Measurements from ENCODE around the gene TIMP2.

DNA sequence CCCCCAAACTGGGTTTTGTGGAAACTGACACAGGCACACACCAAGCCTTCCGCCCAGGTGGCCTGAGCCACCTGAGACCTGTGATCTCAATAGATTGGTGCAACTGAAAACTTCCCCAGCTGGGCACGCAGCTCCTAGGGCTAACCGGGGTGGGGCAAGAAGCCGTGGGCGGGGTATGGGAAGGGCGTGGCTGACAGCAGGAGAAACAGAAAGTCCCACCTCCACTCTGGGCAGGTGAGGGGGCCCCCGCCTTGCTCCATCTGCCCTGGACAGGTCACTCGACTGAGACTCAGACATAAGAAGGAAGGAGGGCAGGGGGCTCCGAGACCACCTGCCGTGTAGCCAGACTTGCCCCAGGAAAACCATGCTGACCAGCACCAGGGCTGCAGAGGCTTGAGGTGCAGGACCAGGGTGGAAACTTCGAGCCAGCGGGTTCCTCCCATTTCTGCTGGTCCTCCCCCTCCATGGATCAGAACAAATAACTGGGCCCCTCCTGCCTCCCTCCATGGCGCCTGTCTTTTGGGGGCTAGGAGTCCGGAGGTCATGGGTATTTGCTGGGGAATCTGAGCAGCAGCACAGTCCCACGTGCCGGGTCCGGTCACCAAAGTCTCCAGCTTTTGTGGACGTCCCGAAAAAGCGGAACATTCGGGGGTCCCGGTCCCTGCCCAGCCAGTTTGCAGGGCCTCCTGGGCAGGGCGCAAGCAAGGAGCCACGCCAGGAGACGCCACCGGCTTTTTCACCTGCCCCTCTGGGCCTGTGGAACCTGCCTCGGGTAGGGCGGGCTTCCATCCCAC lies 1.3 kb downstream of the TIMP2 start:
- TF ChIP-seq, protein P1, sequence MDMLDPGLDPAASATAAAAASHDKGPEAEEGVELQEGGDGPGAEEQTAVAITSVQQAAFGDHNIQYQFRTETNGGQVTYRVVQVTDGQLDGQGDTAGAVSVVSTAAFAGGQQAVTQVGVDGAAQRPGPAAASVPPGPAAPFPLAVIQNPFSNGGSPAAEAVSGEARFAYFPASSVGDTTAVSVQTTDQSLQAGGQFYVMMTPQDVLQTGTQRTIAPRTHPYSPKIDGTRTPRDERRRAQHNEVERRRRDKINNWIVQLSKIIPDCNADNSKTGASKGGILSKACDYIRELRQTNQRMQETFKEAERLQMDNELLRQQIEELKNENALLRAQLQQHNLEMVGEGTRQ (IDR thresholded peaks at IDR 0.05; ENCODE audit: low read depth, low read length), result no peak
- TF ChIP-seq, protein P1 (CRISPR knock-in tag; IDR thresholded peaks at IDR 0.05; ENCODE audit: borderline replicate concordance), result no peak
- TF ChIP-seq CTCF (CRISPR knock-in tag; IDR thresholded peaks at IDR 0.05) (no peak), RAD51 (IDR thresholded peaks at IDR 0.05; ENCODE audit: borderline replicate concordance) (no peak), EZH2 (conservative IDR thresholded peaks at IDR 0.05; ENCODE audit: low read depth, low read length) (no peak)
- TF ChIP-seq, protein P2, sequence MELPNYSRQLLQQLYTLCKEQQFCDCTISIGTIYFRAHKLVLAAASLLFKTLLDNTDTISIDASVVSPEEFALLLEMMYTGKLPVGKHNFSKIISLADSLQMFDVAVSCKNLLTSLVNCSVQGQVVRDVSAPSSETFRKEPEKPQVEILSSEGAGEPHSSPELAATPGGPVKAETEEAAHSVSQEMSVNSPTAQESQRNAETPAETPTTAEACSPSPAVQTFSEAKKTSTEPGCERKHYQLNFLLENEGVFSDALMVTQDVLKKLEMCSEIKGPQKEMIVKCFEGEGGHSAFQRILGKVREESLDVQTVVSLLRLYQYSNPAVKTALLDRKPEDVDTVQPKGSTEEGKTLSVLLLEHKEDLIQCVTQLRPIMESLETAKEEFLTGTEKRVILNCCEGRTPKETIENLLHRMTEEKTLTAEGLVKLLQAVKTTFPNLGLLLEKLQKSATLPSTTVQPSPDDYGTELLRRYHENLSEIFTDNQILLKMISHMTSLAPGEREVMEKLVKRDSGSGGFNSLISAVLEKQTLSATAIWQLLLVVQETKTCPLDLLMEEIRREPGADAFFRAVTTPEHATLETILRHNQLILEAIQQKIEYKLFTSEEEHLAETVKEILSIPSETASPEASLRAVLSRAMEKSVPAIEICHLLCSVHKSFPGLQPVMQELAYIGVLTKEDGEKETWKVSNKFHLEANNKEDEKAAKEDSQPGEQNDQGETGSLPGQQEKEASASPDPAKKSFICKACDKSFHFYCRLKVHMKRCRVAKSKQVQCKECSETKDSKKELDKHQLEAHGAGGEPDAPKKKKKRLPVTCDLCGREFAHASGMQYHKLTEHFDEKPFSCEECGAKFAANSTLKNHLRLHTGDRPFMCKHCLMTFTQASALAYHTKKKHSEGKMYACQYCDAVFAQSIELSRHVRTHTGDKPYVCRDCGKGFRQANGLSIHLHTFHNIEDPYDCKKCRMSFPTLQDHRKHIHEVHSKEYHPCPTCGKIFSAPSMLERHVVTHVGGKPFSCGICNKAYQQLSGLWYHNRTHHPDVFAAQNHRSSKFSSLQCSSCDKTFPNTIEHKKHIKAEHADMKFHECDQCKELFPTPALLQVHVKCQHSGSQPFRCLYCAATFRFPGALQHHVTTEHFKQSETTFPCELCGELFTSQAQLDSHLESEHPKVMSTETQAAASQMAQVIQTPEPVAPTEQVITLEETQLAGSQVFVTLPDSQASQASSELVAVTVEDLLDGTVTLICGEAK (IDR thresholded peaks at IDR 0.05), result no peak
- TF ChIP-seq, protein P2 (CRISPR knock-in tag; IDR thresholded peaks at IDR 0.05), result no peak
